Left forelimb (tissue), 1 donor: Measurements from ENCODE around the gene SANBR.

Experiments
- DNase-seq: peaks from one replicate; pipeline ENCODE4 v3.0.0-alpha.2; 2018; ENCODE audit warnings: low spot score

Gene SANBR

GRCh38 chr2:61090386-61090921 lies 24.8 kb downstream of the SANBR start:
- DNase-seq, result no peak

- no peak for DNase-seq
Observed at GRCh38 chr2:61091485-61091884, 25.8 kb downstream of the SANBR start.

DNA sequence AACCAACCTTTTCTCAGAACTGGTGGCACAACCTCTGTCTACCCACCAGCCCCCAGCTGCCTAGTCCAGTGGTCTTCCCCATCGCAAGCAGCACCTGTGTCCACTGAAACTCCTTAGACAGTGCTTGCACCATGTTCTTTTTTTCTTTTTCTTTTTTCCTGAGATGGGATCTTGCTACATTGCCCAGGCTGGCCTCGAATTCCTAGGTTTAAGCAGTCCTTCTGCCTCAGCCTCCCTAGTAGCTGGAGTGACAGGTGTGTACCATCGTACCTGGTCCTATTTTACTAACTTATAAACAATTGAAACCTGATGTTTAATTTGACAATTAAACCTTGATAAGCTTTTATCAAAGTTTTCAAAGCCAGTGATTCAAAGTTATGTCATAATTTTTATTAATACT lies 30.8 kb downstream of the SANBR start:
- no peak for DNase-seq

DNA sequence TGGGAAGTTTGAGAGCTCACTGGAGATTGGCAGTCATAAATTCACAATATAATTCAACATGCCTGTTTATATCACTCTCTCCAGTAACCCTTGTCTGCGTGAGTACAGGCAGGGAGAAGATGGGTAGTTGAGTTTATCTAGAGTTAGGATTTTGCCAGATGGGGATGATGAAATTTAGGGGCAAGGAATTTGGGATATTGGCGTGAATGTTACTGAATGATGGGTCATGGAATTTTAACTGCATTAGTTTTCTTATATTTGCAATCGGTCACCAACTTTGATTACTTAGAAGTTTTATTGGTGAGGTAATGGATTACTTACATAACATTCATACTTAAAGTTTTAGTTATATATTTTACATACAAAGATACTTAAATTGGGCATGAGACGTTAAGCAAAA lies 35.1 kb downstream of the SANBR start:
- DNase-seq, result no peak

DNA sequence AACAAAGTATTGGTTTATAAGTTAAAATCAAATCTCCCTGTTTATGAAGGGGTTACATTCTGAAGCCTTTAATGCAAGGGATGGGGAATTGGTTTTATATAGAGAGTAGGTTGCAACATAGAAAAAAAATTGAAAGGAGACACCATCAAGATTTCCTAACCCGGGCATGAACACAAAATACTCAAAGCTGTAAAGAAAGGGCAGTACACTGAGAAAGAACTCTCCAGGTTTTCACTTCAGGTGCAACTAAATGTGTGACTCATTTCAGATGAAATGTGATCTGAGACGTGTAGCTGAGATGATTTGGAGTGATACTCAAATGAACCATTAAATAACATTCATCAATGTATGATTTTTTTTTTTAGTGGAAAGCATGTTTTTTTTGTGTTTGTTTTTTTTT lies 43.6 kb downstream of the SANBR start:
- no peak for DNase-seq

GRCh38 chr2:61111708-61112107 lies 46.0 kb downstream of the SANBR start:
- no peak for DNase-seq

DNA sequence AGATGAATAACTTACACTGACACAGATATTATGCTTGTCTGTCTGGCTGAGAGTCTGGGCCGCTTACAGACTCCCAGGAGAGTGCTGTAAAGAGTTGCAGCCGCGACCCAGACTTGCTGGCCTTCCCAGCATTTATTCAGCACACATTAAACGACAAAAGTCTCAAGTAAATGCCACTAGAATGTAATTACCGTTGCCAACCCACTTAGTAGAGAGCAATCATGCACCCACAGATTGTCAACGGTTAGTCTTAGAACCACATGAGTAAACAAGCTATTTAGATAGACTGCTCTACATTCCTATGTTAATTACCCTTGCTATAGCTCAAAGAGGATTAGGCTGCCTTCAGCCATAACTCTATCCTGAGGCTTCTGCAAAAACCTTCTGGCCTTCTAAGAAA lies 48.5 kb downstream of the SANBR start:
- DNase-seq, result no peak
